ENCODE measurements around the gene SV2A.
A peak's percentile ranks its signal among the peaks of the same experiment; 100 is the strongest.
"Not testable (repeated sequence)": the region's sequence is repeated elsewhere in the genome, so short reads cannot be mapped to it uniquely, and the experiment has no call there.

SV2A gene, protein sequence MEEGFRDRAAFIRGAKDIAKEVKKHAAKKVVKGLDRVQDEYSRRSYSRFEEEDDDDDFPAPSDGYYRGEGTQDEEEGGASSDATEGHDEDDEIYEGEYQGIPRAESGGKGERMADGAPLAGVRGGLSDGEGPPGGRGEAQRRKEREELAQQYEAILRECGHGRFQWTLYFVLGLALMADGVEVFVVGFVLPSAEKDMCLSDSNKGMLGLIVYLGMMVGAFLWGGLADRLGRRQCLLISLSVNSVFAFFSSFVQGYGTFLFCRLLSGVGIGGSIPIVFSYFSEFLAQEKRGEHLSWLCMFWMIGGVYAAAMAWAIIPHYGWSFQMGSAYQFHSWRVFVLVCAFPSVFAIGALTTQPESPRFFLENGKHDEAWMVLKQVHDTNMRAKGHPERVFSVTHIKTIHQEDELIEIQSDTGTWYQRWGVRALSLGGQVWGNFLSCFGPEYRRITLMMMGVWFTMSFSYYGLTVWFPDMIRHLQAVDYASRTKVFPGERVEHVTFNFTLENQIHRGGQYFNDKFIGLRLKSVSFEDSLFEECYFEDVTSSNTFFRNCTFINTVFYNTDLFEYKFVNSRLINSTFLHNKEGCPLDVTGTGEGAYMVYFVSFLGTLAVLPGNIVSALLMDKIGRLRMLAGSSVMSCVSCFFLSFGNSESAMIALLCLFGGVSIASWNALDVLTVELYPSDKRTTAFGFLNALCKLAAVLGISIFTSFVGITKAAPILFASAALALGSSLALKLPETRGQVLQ

DNA sequence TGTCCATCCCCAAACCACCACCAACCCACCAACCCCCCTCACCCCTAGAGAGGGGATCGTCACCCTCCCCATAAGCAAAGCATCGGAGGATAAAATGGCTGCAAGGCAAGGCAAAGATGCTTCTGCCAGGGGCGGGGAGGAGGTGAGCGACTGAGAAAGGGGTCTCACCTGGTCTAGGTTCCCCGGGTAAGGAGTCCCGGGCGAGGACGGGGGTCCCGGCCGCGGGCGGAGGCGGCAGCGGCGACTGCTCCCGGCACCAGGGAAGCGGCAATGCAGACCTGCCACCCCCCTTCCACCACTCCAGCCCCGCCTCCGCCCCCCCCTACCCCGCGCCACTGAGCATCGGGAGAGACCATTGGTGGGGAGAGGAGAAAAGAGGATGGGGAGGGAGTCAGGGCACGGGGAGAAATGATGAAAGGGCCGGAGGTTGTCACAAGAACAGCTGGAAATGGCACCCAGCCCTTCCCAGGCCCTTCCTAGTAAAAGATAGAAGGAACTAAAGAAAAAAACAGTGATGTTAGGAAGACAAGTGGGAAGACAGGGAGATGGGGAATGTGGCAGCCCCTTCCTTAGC is at the start of gene SV2A:
Gene SV2A (minus strand): TSS at position 274 of the 574 bp plus-strand sequence. CDS start 4,004 bp downstream, outside the sequence.
- DNase-seq: peak; percentile 75

DNA sequence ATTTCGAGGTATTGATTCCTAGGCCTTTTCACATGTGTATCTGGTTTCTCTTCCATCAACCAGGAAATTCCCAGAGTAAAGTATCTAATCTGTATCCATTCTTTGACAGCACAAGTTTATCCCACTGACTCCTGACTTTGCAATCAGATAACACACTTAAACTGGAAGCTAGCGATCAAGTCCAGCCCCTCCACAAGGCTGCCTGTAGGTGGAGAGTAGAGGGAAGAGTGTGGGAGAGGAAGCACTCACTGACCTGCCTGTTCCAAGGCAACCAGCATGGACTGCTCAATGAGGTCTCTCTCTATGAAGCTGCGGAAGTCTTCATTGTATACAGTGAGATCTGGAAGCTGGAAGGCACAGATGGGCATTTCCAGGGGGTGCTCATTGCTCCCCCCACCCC is 49.4 kb upstream of the SV2A start:
- DNase-seq: no peak

DNA sequence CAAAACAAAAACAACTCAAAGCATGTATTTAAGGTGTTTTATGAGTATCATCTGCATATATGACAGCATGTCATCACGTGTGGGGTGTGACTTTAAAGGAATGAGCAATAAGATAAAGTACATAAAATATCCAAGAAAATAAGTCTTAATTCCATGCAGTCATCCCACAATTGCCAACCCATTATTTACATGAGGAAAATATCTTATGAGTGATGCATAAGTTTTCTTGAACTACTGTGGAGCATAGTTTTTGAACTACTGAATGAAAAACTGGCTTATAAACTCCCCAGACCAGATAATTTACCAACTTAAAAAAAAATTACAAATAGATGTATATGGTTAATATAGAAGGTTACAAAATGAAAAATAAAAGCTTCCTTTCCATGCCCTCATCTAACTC is 48.8 kb upstream of the SV2A start:
- DNase-seq: no peak

DNA sequence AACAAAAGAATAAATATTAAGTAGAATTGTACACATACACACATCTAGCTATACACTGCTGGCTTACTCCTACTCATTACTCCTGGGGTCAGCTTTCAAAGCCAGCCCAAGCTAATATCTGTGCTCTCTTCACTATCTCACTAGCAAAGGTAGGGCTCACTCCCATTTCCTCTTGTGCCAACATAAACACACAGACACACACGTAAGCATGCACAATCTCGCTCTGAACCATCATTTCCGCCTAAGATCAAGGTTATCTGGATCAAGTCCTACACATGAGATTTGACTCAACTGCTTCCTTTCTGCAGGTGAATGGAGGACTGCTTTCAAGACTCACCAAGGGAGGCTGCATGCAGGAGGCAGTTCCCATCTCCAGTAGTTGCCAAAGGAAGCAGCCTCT is 47.8 kb upstream of the SV2A start:
- no peak for DNase-seq

DNA sequence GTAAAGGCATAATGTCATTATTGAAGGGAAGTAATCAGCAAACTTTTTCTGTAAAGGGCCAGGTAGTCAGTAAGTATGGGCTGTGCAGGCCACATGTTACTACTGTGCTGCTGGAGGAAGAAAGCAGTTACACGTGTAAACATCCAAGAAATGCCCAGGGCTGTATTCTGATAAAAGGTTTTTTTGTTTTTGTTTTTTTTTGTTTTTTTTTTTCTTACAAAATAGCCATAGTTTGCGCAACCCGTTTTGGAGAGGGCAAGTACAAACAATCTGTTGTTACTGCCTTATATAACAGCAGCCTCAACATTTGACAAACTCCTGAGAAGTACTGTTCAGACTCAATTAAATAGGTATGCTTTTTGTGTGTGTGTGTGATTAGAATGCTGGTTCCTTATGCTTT is 45.7 kb upstream of the SV2A start:
- no peak for DNase-seq

DNA sequence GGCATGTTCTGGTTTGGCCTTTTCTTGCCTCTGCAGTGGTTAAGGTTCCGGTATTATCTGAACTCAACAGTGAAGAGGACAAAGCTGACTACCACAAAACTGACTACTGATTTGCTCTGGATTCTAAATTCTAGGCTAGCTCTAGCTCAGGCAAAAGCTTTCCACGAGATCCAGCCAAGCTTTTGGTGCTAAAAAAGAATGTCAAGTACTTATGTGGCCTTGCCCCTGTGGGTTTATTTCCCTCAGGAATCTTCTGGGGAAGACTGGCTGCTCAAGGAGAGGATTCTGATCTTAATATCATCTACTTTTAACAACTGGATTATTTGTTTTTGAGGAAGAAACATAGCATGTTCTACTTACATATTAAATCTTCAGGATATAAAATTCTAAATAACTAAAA is 45.1 kb upstream of the SV2A start:
- peak; percentile 41 for DNase-seq

DNA sequence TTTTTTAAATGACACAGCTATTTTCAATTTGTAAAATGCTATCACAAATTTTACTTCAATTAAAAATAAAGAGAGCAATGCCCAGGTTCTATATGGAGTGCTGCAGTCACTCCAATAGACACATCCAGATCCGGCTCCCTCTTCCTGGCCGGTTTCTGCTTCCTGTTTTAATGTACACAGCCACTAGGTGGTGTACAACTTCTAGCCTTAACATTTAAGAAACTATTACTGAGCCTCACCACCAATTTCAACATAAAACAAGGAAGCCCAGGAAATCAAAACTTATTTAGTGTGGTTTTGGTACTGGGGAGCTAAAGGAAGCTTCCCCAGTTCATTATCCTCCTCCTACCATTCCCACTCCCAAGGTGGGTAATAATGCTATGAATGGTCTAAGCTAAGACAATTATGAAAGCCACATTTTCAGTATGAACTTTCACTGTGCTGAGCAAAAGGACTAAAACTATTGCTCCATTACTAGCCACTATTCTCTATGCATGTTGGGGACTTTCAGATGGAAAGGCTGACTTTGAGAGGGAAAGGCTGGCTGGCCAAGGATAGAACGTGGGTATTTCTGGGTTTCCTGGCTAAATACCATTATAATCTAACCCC is 44.5 kb upstream of the SV2A start:
- peak; percentile 85 for DNase-seq

DNA sequence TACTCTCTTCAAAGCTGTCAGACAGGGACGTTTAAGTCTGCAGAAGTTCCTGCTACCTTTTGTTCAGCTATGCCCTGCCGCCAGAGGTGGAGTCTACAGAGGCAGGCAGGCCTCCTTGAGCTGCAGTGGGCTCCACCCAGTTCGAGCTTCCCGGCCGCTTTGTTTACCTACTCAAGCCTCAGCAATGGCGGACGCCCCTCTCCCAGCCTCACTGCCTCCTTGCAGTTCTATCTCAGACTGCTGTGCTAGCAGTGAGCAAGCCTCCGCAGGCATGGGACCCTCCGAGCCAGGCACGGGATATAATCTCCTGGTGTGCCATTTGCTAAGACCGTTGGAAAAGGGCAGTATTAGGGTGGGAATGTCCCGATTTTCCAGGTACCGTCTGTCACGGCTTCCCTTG is 39.9 kb upstream of the SV2A start:
- DNase-seq: not testable (repeated sequence)

DNA sequence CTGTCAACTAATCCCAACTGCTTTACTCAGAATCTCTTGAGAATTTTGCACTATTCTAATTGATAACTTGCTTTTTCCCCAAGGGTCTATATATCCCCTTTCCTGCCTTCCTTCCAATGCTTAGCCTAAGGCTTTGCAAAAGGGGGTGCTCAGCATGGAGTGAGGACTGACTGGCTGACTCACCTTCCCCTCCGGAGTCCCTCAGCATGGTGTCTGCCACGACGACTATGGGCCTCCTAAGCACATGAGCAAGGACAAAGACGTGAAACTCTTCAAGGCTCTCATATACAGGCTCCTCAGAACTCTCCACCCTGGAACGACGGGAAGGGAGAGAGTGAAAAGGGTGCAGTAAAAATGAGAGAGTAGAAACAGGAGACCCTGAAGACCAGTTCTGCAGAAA is 32.3 kb upstream of the SV2A start:
- no peak for DNase-seq

DNA sequence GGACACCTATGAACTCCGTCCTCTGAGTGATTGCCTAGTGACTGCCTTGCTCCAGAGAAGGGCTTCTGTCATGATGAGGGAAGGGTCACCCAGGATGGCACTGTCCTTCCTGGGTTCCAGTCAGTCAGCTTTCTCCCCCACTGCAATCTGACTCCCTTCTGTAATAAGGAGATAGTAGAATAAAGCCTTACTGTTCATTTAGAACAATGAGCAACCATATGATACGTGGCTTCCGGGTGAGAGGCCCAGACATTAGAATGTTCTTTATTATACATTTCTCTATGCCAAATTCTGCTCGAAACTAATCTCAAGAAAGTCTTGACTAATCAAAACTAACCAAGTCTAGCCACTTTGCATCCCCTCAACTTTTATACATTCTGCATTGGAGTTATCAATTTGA is 27.6 kb upstream of the SV2A start:
- DNase-seq: peak; percentile 19

DNA sequence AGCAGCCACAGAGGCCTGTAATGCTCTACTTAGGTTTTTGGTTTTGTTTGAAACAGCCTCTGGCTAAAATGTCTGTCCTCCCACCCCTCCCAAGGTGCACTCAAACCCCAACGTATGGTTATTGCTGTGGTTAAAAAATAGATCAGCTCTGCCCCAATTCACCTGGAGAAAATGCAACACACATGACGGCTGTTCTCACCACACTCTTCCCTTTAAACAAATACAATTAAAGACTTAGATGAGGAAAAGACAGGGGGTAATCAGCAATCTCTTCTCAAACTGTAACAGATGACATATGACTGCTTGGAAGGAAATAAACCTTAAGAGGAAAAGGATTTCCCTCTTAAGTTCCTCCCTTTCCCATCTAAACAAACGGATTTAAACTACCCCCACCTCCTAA is 25.2 kb upstream of the SV2A start:
- DNase-seq: no peak

DNA sequence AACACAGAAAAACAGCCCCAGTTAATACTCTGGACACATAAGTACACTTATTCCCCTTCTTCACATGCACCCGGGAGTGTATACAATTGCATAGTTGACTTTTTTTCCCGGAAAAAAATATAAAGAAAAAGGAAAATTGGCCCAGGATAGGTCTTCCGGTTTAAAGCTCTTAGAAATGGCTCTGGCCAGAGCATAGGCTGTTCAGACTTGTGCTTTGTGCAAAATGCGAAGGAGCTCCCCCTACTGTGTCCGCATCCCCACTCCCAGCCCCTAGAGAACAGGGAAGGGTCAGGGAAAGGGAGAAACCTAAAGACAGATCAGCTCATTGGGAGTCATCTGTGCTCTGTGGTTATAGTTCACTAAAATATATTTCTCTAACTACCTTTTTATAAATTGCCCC is 24.6 kb upstream of the SV2A start:
- peak; percentile 47 for DNase-seq

DNA sequence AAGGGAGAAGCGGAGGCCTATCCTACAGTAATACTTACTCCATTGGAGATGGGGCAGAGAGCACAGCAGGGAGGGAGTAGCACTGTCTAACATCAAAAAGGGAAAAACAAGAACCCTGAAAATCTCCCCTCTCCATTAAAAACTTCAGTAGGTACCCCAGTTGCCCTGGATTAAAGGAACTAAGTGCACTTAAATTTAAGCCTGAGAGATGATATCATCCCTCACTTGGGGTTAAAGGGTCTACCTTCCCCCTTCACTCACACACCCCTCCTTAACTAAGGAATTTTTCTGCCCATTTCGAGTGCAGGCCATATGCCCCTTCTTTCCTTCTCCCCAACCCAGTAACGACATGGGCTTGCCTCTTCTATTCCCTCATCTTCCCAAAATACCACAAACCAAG is 22.8 kb upstream of the SV2A start:
- no peak for DNase-seq

DNA sequence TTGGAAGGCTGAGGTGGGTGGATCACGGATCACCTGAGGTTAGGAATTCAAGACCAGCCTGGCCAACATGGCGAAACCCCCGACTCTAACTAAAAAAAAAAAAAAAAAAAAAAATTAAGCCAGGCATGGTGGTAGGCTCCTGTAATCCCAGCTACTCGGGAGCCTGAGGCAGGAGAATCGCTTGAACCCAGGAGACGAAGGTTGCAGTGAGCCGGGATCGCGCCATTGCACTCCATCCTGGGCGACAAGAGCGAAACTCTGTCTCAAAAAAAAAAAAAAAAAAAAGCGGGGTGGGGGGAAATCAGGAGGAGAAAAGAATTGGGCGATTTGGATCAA is 21.0 kb upstream of the SV2A start:
- DNase-seq: not testable (repeated sequence)

DNA sequence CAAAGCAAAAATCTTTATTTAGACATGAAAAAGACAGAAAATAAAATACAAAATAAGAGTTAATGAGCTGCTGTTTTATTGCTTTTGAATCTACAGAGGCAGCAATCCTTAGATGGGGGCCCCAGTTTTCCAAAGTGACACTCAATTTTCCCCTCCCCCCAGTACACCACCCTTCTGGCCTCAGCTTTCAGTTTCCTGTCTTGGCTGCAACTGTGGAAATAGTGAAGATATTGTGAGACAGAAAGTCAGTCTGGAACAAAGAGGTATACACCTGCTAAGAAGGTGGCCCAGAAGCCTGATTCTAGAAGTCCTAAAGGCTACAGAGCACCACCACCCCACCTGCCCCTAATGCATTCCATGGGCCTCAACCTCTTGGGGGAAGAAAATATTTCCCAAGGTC is 20.1 kb upstream of the SV2A start:
- DNase-seq: no peak

DNA sequence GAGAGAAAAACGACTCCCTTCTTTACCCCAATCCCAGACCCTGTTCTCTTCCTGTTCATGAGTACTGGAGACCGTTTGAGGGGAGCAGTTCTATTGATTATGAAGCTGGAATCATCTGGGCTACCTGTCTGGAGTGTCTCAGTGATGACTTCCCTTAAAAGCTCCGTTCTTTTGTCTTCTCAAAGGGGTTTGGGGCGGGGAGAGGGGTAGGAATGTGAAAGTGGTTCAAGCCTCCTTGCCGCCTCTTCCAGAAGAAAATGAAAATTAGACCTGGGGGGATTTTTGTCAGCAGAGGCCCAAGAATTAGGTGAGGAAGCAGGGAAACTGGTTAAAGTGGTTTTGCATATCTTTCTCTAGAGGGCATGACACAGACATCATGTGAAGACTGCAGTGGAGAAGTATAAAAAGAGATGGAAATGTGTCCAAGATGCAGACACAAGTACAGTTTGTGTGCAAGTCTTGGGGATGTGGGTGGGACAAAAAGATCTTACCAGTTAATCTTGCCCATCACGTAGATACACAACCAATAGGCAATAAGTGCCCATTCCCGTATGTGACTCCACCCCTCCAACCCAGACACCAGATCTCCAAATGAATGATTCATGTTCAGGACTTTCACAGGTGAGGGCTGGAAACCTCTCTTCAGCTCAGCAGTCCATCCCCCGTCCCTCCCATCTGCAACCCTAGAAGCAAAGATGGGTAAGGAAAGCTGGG is 19.5 kb upstream of the SV2A start:
- DNase-seq: no peak

DNA sequence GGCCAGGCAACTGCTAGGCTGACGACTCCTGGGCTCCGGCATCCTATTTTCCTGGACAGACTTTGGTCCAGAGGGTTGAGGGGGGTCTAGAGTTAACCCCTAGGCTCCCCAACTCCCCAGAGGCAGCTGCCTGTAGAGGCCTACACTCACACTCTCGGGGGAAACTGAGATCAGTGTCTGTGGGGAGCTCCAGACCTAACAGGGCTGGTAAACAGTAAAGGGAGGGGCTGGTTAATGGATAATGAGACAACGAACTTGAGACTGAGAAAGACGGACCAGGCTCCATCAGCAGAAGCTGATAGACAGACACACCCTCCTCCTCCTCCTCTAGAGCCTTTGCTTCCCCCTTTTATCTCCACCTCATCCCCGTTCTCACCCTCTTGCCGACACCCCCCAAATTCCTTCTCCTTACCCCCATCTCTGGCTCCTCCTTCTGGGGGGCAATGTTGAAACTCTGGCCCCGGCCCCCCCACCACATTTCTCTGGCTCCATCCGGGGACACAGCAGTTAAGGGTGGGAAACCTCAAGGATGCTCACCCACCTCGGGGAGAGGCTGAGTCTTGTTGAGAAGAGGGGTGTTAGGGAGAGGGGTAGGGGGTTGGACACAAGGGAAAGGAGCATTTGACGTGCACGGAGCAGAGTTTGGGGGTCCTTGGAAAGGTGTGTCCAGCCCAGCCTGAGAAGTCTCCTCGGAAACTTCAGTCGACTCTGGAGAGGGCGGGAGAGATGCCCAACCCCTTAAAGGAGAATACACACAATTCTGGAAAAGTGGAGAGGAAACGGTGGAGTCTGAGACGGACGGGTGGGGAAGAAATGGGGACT is 18.7 kb upstream of the SV2A start, which contains the start of gene MTMR11:
Gene MTMR11 (minus strand): TSS at position 710 of the 822 bp plus-strand sequence. CDS start 232 bp downstream, at position 478.
- peak; percentile 5 for DNase-seq

DNA sequence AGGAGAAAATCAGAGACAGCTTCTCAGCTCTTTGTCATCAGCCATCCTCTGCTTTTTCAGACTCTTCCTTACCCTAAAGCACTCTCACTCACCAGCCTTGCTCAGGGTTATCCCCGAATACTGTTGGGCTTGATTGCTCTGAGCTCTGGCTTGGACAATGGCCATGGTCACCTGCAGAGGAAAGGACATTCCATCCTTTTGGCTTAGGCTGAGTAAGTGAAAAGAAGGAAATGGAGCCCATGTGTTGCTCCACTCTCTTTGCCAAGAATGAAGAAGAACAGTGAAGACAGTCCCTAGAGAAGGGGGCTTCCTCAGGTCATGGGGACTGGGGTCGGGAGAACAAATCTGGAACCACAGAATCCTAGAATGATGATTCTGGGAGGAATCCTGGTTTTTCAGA is 16.7 kb upstream of the SV2A start:
- DNase-seq: no peak

DNA sequence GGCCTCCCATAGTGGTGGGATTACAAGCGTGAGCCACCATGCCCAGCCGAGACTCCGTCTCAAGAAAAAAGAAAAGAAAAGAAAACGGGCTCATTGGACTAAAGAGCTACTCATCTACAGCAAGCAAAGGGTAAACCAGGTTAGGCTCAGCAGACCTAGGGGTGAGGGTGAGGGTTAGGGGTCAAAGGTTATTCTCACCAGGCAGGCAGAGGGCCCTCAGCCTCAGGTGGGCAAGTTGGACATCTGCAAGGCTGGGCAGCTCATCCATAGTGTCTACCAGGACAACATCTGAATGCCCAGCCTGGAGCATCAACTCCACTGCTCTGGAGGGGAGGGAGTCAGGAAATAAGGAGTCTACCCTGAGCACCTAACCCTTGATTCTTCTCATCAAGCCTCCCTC is 15.6 kb upstream of the SV2A start:
- no peak for DNase-seq

DNA sequence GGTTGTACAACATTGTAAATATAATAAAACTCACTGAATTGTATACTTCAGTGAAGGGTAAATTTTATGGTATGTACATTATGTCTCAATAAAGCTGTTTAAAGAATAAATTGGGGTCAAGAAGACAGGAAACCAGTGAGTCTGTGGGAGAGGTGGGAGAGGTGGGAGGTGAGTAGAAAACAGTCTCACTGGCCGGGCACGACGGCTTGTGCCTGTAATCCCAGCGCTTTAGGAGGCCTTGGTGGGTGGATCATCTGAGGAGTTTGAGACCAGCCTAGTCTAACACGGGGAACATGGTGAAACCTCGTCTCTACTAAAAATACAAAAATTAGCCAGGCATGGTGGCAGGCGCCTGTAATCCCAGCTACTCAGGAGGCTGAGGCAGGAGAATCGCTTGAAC is 14.8 kb upstream of the SV2A start:
- DNase-seq: no peak

DNA sequence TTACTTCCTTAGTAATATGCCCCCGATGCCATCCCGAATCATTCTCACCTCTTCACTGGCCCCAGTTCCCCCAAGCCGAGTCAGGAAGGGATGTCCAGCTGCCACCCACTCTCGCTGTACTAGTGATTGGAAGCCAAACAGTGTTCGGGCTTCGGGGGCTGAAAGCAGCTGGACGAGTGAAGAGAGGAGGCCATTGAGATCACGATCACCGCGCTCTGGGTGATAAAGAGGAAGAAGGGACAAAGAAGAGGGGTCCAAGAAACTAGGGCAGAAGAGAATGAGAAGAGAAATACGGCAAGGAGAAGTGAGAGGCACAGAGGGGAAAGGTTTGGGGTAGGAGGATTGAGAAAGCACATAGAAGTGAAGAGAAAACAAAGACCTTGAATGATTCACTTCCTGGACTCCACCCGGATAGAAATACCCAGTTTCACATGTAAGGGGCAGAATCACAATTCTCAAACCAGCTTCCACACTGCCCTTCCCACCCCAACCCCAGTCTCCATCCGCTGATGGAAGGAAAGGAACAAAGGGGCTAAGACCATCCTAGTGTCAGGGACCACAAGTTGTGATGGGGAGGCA is 13.7 kb upstream of the SV2A start:
- no peak for DNase-seq

DNA sequence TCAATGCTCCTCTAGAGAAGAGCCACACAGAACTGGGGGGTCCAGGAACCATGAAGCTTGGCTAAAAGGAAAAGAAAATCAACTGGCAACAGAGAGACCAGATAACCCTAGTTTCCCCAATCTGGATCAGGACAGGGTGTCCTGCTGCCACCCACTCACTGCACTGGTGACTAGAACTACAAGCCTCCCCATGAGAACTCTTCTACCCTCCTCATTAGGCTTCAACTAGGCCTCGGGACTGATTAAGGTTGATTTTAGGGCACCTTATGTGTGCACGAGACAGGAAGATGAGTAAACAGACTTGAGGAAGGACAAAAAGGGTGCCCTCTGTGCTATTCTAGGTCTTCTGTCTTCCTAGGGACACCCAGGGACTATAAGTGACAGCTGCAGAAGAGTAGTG is 12.2 kb upstream of the SV2A start:
- DNase-seq: no peak

Measured in midbrain (tissue), 1 donor.